HepG2 (cell line): Measurements from ENCODE around the gene NFE2L3. TPM values are rescaled to one million over a fixed set of nuclear protein-coding genes. Genes with fewer than 3 reads are reported as not detected.

Experiments used
- CENPX ChIP-seq: sonication (generic); formaldehyde crosslinking; IDR thresholded peaks from 2 replicates; pipeline ENCODE4 v1.9.0; 2021; ENCODE audit warnings: mild to moderate bottlenecking, missing genetic modification reagents, moderate library complexity
- CSRNP2 ChIP-seq: sonication (generic); formaldehyde crosslinking; conservative IDR thresholded peaks from 2 replicates; pipeline ENCODE4 v1.8.0; 2022; ENCODE audit warnings: low read depth, missing genetic modification reagents
- GTF2F1 ChIP-seq: fragments of 150-350 bp; IDR thresholded peaks from 2 replicates; pipeline ENCODE4 v1.6.1; 2014; ENCODE audit warnings: low read length
- HDAC1 ChIP-seq: sonication (generic); formaldehyde crosslinking; IDR thresholded peaks from 2 replicates; pipeline ENCODE4 v1.5.1; 2020; ENCODE audit warnings: mild to moderate bottlenecking, missing genetic modification reagents
- HHEX ChIP-seq: IDR thresholded peaks from 2 replicates; pipeline ENCODE4 v1.6.1; 2016; ENCODE audit warnings: control low read depth
- HOXA9 ChIP-seq: sonication (generic); formaldehyde crosslinking; IDR thresholded peaks from 2 replicates; pipeline ENCODE4 v1.8.1; 2022; ENCODE audit warnings: missing genetic modification reagents, mild to moderate bottlenecking, moderate library complexity, borderline replicate concordance
- JUN ChIP-seq: sonication (generic); formaldehyde crosslinking; IDR thresholded peaks from 2 replicates; pipeline ENCODE4 v1.4.0; 2020; ENCODE audit warnings: mild to moderate bottlenecking, missing genetic modification reagents
- MBNL3 ChIP-seq: fragments of 250-450 bp; sonication (Bioruptor Pico); conservative IDR thresholded peaks from 2 replicates; pipeline ENCODE4 v1.8.0; 2022; ENCODE audit warnings: mild to moderate bottlenecking, inconsistent platforms
- MTA3 ChIP-seq: sonication (generic); formaldehyde crosslinking; IDR thresholded peaks from 2 replicates; pipeline ENCODE4 v1.4.0; 2020; ENCODE audit warnings: missing genetic modification reagents
- NCOA1 ChIP-seq: sonication (generic); formaldehyde crosslinking; IDR thresholded peaks from 2 replicates; pipeline ENCODE4 v1.9.0; 2021; ENCODE audit warnings: missing genetic modification reagents
- NR2F1 ChIP-seq, 2 experiments: fragments of 450-650 bp in 1 of 2; formaldehyde crosslinking in 1 of 2; IDR thresholded peaks; 2 replicates each; pipeline versions ENCODE4 v1.5.0 to v1.6.1; 2016 to 2020; ENCODE audit warnings: mild to moderate bottlenecking in 1 of 2, missing compliant biosample characterization in 1 of 2, missing genetic modification reagents in 1 of 2, moderate library complexity in 1 of 2
- PHF20 ChIP-seq: sonication (generic); formaldehyde crosslinking; IDR thresholded peaks from 2 replicates; pipeline ENCODE4 v1.5.0; 2020; ENCODE audit warnings: mild to moderate bottlenecking, missing genetic modification reagents
- PRDM4 ChIP-seq: sonication (generic); formaldehyde crosslinking; IDR thresholded peaks from 2 replicates; pipeline ENCODE4 v1.9.0; 2021; ENCODE audit warnings: missing genetic modification reagents, borderline replicate concordance
- RFX1 ChIP-seq: fragments of 450-650 bp; IDR thresholded peaks from 2 replicates; pipeline ENCODE4 v1.6.1; 2017
- SRSF9 ChIP-seq: fragments of 200-400 bp; formaldehyde crosslinking; IDR thresholded peaks from 2 replicates; pipeline ENCODE4 v1.6.1; 2018; ENCODE audit warnings: borderline replicate concordance, mild to moderate bottlenecking, low read depth, low read length; ENCODE audit not compliant: insufficient read depth, poor library complexity, severe bottlenecking
- TCF7L2 ChIP-seq: IDR thresholded peaks from 2 replicates; pipeline ENCODE4 v1.6.1; 2011; ENCODE audit warnings: mild to moderate bottlenecking, low read depth, low read length, moderate library complexity
- THAP8 ChIP-seq: sonication (generic); formaldehyde crosslinking; IDR thresholded peaks from 2 replicates; pipeline ENCODE4 v1.5.1; 2020; ENCODE audit warnings: missing genetic modification reagents, mild to moderate bottlenecking, borderline replicate concordance
- ZFP36 ChIP-seq: fragments of 150-350 bp; IDR thresholded peaks from 2 replicates; pipeline ENCODE4 v1.6.1; 2018; ENCODE audit warnings: borderline replicate concordance, low read length, low read depth; ENCODE audit not compliant: partially characterized antibody
- ZFX ChIP-seq: sonication (generic); formaldehyde crosslinking; IDR thresholded peaks from 2 replicates; pipeline ENCODE4 v1.4.0; 2020; ENCODE audit warnings: mild to moderate bottlenecking, low read depth, missing genetic modification reagents, moderate library complexity
- ZNF337 ChIP-seq: sonication (generic); formaldehyde crosslinking; IDR thresholded peaks from 2 replicates; pipeline ENCODE4 v1.5.1; 2020; ENCODE audit warnings: missing genetic modification reagents, low read depth, mild to moderate bottlenecking, borderline replicate concordance
- ZNF354B ChIP-seq: sonication (generic); formaldehyde crosslinking; IDR thresholded peaks from 2 replicates; pipeline ENCODE4 v1.8.0; 2022; ENCODE audit warnings: mild to moderate bottlenecking, missing genetic modification reagents
- ZNF44 ChIP-seq: sonication (generic); formaldehyde crosslinking; IDR thresholded peaks from 2 replicates; pipeline ENCODE4 v1.5.1; 2020; ENCODE audit warnings: mild to moderate bottlenecking, missing genetic modification reagents
- ZNF597 ChIP-seq: sonication (generic); formaldehyde crosslinking; IDR thresholded peaks from 2 replicates; pipeline ENCODE4 v1.5.0; 2020; ENCODE audit warnings: missing genetic modification reagents
- ZNF691 ChIP-seq: sonication (generic); formaldehyde crosslinking; IDR thresholded peaks from 2 replicates; pipeline ENCODE4 v1.4.0; 2020; ENCODE audit warnings: missing genetic modification reagents, low read depth, mild to moderate bottlenecking, borderline replicate concordance
- ZNF709 ChIP-seq: sonication (generic); formaldehyde crosslinking; IDR thresholded peaks from 2 replicates; pipeline ENCODE4 v1.5.0; 2020; ENCODE audit warnings: mild to moderate bottlenecking, missing genetic modification reagents
- ZNF737 ChIP-seq: sonication (generic); formaldehyde crosslinking; IDR thresholded peaks from 2 replicates; pipeline ENCODE4 v1.5.0; 2020; ENCODE audit warnings: missing genetic modification reagents, mild to moderate bottlenecking, borderline replicate concordance
- polyA plus RNA-seq, 8 experiments: library from polyadenylated mRNA; depleted of rRNA in 3 of 8; stranded (reverse) in 7 of 8; unstranded in 1 of 8; fragments of >200 nt; fragmentation: Illumina TruSeq in 4 of 8; extraction: Trizol in 4 of 8; gene quantifications; 2 replicates each; pipeline versions ENCODE4 v1.2.1 to v1.2.3, GENCODE V29; 2011 to 2016; ENCODE audit warnings: low read depth in 4 of 8, missing spikeins in 1 of 8, mixed read lengths in 1 of 8; ENCODE audit not compliant: insufficient read depth in 1 of 8
- total RNA-seq, 5 experiments: library from RNA; depleted of rRNA; stranded (reverse); fragments of >200 nt; fragmentation: Illumina TruSeq; extraction: Trizol; gene quantifications; 2 replicates each; pipeline ENCODE4 v1.2.3, GENCODE V29; 2016; ENCODE audit warnings: low read depth in 1 of 5

NFE2L3 gene
- total and polyA plus RNA-seq, 2 of the 13 experiments (the other 11 are each of a cell fraction or from before 2014, with no cell fraction given), result 11.4 to 19.4 TPM

- TF ChIP-seq CSRNP2 (CRISPR knock-in tag) (no peak), NCOA1 (CRISPR knock-in tag) (no peak), ZNF354B (CRISPR knock-in tag) (no peak), CENPX (CRISPR knock-in tag) (no peak), ZNF691 (CRISPR knock-in tag) (no peak), HHEX (CRISPR knock-in tag) (no peak), ZNF597 (CRISPR knock-in tag) (no peak), NR2F1 (CRISPR knock-in tag; IDR thresholded peaks at IDR 0.05) (0 out of 4 replicates have a peak, but pooled peaks of 1 of the 2 experiments have one; percentile 17), ZNF337 (no peak), ZFX (no peak), MTA3 (no peak), GTF2F1 (no peak), SRSF9 (no peak), ZFP36 (no peak), PRDM4 (CRISPR knock-in tag) (no peak), HDAC1 (no peak), THAP8 (CRISPR knock-in tag) (no peak), TCF7L2 (no peak), RFX1 (no peak), MBNL3 (no peak), PHF20 (CRISPR knock-in tag) (no peak; the same call in 1 of the 2 replicates), ZNF709 (CRISPR knock-in tag) (no peak), HOXA9 (CRISPR knock-in tag) (0 out of 2 replicates have a peak, but pooled peaks have one; percentile 7), ZNF737 (CRISPR knock-in tag) (no peak), ZNF44 (CRISPR knock-in tag) (no peak), JUN (CRISPR knock-in tag) (no peak)
These were observed 48.0 kb downstream of the NFE2L3 start (continued) for GRCh38 chr7:26200038-26200443.
